Activated CD4-positive, alpha-beta T cell treated with anti-CD3 and anti-CD28 coated beads, Interleukin-2, amount 10 ng/mL, durations not matched to agents 24 days and 14 days (primary cell): ENCODE measurements around the gene RASSF5. TPM values are rescaled to one million over a fixed set of nuclear protein-coding genes. Genes with fewer than 3 reads are reported as not detected.
A peak's percentile ranks its signal among the peaks of the same experiment; 100 is the strongest.

Experiments used
- DNase-seq: peaks from one replicate; pipeline ENCODE4 v3.0.0; 2022
- H3K27ac Mint-ChIP-seq: one replicate; pipeline ENCODE4 v1.8.0; 2022; ENCODE audit warnings: mild to moderate bottlenecking, mixed read lengths
- H3K27me3 Mint-ChIP-seq: one replicate; pipeline ENCODE4 v1.8.0; 2022; ENCODE audit warnings: mixed read lengths
- H3K36me3 Mint-ChIP-seq: one replicate; pipeline ENCODE4 v1.8.0; 2022; ENCODE audit warnings: low read depth, mild to moderate bottlenecking, mixed read lengths
- H3K4me1 Mint-ChIP-seq: one replicate; pipeline ENCODE4 v1.8.0; 2021; ENCODE audit warnings: mixed read lengths
- H3K4me3 Mint-ChIP-seq: one replicate; pipeline ENCODE4 v1.8.0; 2022; ENCODE audit warnings: mild to moderate bottlenecking, moderate library complexity, mixed read lengths
- H3K9me3 Mint-ChIP-seq: one replicate; pipeline ENCODE4 v1.8.0; 2021; ENCODE audit warnings: mixed read lengths
- intact Hi-C: fragments of 100-400 bp; cut with micrococcal nuclease; formaldehyde crosslinking; loops from one replicate; pipeline ENCODE4 v1.15.1; 2023
- total RNA-seq: library from RNA; stranded (reverse); gene quantifications from 2 replicates; pipeline ENCODE4 v1.2.3, GENCODE V29; 2022

The RASSF5 gene, protein sequence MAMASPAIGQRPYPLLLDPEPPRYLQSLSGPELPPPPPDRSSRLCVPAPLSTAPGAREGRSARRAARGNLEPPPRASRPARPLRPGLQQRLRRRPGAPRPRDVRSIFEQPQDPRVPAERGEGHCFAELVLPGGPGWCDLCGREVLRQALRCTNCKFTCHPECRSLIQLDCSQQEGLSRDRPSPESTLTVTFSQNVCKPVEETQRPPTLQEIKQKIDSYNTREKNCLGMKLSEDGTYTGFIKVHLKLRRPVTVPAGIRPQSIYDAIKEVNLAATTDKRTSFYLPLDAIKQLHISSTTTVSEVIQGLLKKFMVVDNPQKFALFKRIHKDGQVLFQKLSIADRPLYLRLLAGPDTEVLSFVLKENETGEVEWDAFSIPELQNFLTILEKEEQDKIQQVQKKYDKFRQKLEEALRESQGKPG
- 193 and 196 TPM in 2 replicates for total RNA-seq

DNA sequence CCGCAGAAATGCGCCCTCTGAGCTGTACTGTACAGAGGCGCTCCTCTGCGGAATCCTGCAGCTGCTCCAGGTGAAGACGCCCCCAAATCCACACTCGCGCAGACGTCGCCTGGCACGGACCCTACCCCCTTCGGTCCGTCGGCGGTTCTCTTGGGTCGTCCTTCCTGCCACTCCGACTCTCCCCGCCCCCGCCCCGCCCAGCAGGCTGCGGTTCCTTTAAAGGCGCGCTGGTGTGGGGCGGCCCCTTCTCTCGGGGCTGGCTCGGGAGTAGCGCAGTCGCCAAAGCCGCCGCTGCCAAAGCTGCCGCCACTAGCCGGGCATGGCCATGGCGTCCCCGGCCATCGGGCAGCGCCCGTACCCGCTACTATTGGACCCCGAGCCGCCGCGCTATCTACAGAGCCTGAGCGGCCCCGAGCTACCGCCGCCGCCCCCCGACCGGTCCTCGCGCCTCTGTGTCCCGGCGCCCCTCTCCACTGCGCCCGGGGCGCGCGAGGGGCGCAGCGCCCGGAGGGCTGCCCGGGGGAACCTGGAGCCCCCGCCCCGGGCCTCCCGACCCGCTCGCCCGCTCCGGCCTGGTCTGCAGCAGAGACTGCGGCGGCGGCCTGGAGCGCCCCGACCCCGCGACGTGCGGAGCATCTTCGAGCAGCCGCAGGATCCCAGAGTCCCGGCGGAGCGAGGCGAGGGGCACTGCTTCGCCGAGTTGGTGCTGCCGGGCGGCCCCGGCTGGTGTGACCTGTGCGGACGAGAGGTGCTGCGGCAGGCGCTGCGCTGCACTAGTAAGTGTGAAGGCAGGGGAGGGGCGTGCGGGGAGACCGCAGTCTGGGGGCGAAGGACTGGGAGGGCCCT is at the start of gene RASSF5:
RASSF5 (plus strand) TSS at position 248 of the 846 bp plus-strand sequence; CDS start at position 320, 72 bp downstream.
- DNase-seq, result peak; percentile 96
- Mint-ChIP-seq H3K27ac (peak within 1 kb of the TSS; percentile 58), H3K4me3 (peak within 1 kb of the TSS; percentile 80), H3K4me1 (peaks cover 41% of the 10 kb centered on the region), H3K36me3 (peaks cover 12% of the 10 kb centered on the region), H3K27me3 (peaks cover 22% of the 10 kb centered on the region), H3K9me3 (no peaks in the 10 kb centered on the region)
- intact Hi-C loops, result loop anchor here (5.0 kb wide), 1 partner anchor 40 kb away; no protein-coding TSS in a partner anchor

DNA sequence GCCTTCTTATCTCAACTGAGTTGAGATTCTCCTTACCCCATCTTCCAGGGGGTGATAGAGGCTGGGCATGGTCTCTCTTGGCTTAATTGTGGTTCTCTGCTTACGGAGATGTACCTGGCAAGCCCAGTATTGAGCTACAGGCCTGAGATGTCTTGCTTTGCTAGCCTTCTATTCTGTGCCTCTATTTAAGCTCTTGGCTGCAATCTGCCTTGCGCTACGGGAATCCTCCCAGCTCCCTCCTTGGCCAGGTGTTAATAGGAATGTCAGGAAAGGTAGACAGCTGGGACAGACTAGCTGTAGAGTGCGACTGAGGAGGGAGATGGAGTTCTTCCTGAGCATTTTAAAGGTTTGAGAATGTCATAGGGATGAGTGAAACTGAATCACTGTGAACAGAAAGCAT is 47.6 kb upstream of the RASSF5 start:
- H3K36me3 Mint-ChIP-seq, result peaks cover 43% of the 10 kb centered on the region
- H3K4me1 Mint-ChIP-seq, result peaks cover 37% of the 10 kb centered on the region
- no peaks in the 10 kb centered on the region for H3K27me3 Mint-ChIP-seq
- intact Hi-C loops, result no loop called here
- H3K27ac Mint-ChIP-seq, result no peak overlapping the region
- H3K9me3 Mint-ChIP-seq, result no peaks in the 10 kb centered on the region
- no peak for DNase-seq
- no peak overlapping the region for H3K4me3 Mint-ChIP-seq

DNA sequence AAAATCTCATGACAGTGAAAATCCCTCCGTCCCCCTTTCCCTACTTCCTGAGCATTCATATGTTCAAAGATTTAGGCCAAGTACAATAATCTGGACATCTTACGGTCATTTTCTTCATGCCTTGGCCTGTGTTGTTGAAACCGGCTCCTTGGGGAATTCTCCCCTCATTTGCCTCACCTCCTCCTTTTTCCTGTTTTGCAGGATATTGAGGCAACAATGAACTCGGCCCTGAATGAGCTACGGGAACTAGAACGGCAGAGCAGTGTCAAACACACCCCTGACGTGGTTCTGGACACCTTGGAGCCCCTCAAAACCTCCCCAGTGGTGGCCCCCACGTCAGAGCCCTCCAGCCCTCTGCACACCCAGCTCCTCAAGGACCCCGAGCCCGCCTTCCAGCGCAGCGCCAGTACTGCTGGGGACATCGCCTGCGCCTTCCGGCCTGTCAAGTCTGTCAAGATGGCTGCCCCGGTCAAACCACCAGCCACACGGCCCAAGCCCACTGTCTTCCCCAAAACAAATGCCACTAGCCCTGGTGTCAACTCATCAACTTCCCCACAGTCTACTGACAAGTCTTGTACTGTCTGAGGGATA is 46.4 kb upstream of the RASSF5 start:
- no peak for DNase-seq
- intact Hi-C loops, result no loop called here
- peaks cover 43% of the 10 kb centered on the region for H3K4me1 Mint-ChIP-seq

DNA sequence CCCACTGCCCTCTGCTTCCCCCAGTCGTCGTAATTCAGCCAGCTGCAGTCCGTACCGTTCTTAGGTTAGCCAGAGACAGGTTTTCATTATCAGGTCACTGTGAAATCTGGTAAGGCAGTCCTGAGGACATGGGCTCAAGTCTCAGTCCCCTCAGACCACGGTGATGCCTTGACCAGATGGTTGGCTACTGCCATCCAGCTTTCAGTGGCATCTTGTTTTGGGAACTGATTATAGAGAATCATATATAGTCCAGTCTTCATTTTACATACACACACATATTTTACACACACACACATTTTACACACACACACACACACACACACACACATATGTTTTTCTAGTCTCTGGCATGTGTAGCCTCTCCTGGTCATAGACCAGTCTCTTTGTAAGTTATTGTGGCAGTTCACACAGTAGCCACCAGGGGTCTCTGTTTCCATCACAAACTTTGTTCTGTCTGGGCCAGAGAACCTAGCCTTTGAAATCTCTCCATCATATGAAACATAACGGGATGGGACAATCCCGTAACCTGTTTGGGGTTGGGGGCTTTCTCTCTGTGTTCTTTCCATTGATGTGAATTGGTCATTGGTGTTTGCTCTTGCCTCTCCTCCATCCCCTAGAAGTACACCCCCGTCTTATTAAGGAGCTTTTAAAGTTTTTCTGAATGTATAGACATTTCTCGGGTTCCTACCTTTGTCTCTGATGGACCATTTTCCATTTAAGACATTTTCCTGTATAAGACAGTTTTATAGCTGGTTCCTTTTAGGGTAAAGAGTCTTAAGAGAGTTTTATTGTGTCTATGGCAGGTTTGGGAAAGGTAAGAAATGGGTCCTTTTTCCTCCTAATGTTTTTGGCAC is 45.5 kb upstream of the RASSF5 start:
- peak; percentile 94 for DNase-seq
- intact Hi-C loops, result loop anchor here (1.0 kb wide), 1 partner anchor 17 kb away; no protein-coding TSS in a partner anchor
- H3K4me1 Mint-ChIP-seq, result peaks cover 44% of the 10 kb centered on the region

More for the DNA sequence above, 46.4 kb upstream of the RASSF5 start:
- Mint-ChIP-seq H3K36me3 (peaks cover 33% of the 10 kb centered on the region), H3K27ac (no peak overlapping the region), H3K4me3 (no peak overlapping the region), H3K9me3 (no peaks in the 10 kb centered on the region), H3K27me3 (no peaks in the 10 kb centered on the region)

DNA sequence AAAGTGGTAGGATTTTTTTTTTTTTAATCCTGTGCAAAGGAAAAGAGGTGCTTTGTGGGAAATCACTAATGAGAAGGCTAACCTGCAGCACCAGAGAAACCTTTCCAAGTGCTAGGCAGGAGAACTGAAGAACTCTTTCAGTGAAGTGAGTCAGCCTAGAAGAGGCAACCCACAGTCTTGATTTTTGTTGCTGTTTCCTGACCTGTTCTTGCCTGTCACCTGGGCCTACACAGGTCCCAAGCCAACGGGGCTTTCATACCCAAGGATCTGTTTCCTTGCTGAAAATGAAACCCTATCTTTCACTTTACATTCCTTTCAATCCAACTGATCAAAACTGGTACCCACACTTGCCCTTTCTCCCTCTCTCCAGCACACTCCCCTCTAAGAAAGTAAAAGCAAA is 44.2 kb upstream of the RASSF5 start:
- no peaks in the 10 kb centered on the region for H3K27me3 Mint-ChIP-seq
- H3K4me3 Mint-ChIP-seq, result peak overlapping the region; percentile 56
- intact Hi-C loops, result no loop called here
- H3K9me3 Mint-ChIP-seq, result no peaks in the 10 kb centered on the region
- DNase-seq, result peak; percentile 74
- H3K36me3 Mint-ChIP-seq, result peaks cover 20% of the 10 kb centered on the region
- peak overlapping the region; percentile 90 for H3K27ac Mint-ChIP-seq
- peaks cover 51% of the 10 kb centered on the region for H3K4me1 Mint-ChIP-seq

More for the DNA sequence above, 45.5 kb upstream of the RASSF5 start:
- Mint-ChIP-seq H3K27ac (peak overlapping the region; percentile 5), H3K27me3 (no peaks in the 10 kb centered on the region), H3K4me3 (no peak overlapping the region), H3K36me3 (peaks cover 28% of the 10 kb centered on the region), H3K9me3 (no peaks in the 10 kb centered on the region)

DNA sequence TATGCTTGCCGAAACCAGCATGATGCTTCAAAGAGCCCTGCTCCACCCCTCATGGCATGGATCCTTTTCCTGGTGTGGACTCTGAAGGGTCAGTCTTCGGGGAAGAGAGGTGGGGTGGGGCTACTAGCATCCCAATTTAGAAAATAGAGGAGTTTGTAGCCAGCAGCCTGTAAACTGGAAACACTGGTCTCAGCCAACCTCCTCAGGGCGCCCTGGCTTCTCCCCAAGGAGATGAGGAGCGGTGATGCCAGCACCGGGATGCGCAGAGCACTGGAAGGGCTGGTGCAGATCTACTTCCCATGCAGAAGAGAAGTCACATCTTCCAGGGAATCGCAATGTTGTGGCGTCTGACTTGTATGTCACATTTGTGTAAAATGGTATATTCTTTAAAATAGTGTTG is 43.4 kb upstream of the RASSF5 start:
- Mint-ChIP-seq H3K4me3 (no peak overlapping the region), H3K27ac (peak overlapping the region; percentile 90), H3K27me3 (no peaks in the 10 kb centered on the region), H3K4me1 (peaks cover 58% of the 10 kb centered on the region), H3K9me3 (no peaks in the 10 kb centered on the region), H3K36me3 (peaks cover 14% of the 10 kb centered on the region)
- DNase-seq, result no peak
- intact Hi-C loops, result no loop called here

DNA sequence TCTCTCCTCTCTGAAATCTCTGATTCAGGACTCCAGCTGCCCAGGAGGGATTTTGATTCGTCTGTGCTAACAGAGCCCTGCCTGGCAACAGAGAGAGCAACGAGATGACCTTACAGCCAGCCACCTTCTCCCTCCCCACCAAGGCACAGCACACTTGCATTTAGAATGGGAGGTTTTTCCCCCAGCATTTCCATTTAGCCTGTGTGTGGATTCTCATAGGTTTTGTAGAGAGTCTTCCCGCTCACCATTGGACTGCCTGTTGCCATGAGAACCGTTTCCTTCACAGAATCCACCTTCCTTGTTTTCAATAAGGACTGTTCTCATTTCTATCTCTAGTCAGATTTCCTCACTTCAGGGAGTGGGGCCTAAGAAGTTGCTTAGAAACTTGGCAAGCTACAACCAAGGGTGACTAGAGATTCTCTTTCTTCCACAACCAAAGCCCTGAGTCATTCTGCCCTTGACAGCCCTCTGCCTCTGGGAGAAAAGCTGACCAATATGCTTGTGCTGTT is 42.8 kb upstream of the RASSF5 start:
- Mint-ChIP-seq H3K36me3 (peaks cover 12% of the 10 kb centered on the region), H3K27ac (peak overlapping the region; percentile 79), H3K9me3 (no peaks in the 10 kb centered on the region), H3K27me3 (no peaks in the 10 kb centered on the region), H3K4me3 (no peak overlapping the region), H3K4me1 (peaks cover 64% of the 10 kb centered on the region)
- intact Hi-C loops, result no loop called here
- no peak for DNase-seq

DNA sequence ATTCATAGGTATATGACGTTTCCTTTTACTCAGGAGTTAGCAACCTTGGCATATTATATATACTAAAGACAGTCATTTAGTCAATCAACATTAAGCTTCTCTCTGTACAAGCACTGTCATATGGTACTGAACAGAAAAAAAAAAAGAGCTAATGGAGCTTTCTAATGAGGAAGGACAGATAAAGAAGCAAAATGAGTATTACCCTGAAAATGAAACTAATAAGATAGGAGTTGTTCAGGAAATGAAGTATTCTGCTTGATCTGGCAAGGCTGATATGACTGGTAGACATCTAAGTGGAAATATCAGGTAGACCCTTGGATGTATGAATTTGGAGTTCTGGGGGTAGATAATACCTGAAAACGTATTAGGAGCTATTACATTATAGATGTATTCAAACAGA is 41.4 kb upstream of the RASSF5 start:
- Mint-ChIP-seq H3K9me3 (no peaks in the 10 kb centered on the region), H3K4me1 (peaks cover 71% of the 10 kb centered on the region), H3K4me3 (peak overlapping the region; percentile 62), H3K27ac (peak overlapping the region; percentile 75), H3K27me3 (no peaks in the 10 kb centered on the region), H3K36me3 (peaks cover 13% of the 10 kb centered on the region)
- intact Hi-C loops, result loop anchor here (5.0 kb wide), 1 partner anchor 41 kb away; the partner anchor contains the start of gene RASSF5
- DNase-seq, result no peak

DNA sequence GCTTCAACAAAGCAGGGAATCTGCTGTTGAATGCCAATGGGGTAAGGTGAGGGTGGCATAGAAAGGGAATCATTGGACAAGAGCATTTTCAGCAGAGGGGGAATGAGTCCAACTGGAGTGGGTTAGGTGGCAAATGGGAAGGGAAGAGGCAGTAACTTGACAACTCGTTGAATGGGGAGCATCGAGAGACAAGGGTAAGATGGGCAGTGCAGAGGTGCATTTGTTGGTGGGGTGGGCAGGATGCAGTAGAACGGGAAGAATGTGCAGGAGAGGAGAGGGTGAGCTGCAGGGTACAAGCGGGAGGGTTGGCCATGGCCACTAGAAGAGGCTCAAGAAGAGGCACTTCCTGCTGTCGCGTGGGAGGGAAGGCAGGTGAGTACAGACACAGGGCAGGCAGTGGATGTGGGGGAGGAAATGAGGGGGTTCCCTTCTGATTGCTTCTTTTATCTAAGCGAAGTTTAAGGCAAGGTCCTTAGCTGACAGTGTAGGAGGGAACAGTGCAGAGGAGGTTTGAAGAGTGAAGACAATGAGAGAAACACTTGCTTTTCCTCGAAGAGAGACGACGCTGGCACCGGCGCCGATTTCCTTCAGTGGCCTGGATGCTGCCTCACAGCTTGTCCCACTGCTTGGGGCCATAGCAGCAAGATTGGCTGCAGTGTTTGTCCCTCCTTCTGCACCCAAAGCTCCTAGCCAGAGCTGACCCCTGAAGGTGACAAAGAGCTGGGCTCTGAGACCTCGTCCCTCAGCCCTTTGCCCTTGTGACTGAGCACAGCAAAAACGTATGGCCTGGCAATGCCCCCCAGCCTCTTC is 40.3 kb upstream of the RASSF5 start:
- peak; percentile 71 for DNase-seq
- H3K27ac Mint-ChIP-seq, result peak overlapping the region; percentile 65
- H3K27me3 Mint-ChIP-seq, result no peaks in the 10 kb centered on the region
- peaks cover 17% of the 10 kb centered on the region for H3K36me3 Mint-ChIP-seq
- peaks cover 75% of the 10 kb centered on the region for H3K4me1 Mint-ChIP-seq
- peak overlapping the region; percentile 86 for H3K4me3 Mint-ChIP-seq
- H3K9me3 Mint-ChIP-seq, result no peaks in the 10 kb centered on the region
- intact Hi-C loops, result loop anchor here (5.0 kb wide), 1 partner anchor 40 kb away; the partner anchor contains the start of gene RASSF5

DNA sequence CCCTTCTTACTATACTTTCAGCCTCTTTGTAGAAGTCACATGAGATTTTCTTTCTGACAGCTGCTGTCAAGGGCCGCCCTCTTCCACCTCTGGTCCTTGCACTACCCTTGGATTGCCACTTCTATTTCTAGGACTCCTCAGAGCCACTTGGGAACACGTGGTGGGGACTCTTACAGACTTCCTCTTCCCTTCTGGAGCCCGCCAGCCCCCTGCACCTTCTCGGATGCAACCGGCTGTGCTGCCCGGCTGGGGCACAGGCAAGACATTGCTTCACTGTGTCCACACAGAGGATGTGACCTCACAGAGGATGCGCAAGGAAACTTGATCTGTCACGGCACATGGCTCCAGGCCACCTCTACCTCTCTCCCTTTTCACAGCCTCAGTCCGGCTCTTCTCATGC is 39.4 kb upstream of the RASSF5 start:
- peaks cover 22% of the 10 kb centered on the region for H3K36me3 Mint-ChIP-seq
- no peaks in the 10 kb centered on the region for H3K27me3 Mint-ChIP-seq
- H3K27ac Mint-ChIP-seq, result peak overlapping the region; percentile 65
- H3K4me1 Mint-ChIP-seq, result peaks cover 79% of the 10 kb centered on the region
- peak; percentile 68 for DNase-seq
- H3K9me3 Mint-ChIP-seq, result no peaks in the 10 kb centered on the region
- intact Hi-C loops, result loop anchor here (5.0 kb wide), 1 partner anchor 39 kb away; the partner anchor contains the start of gene RASSF5
- H3K4me3 Mint-ChIP-seq, result peak overlapping the region; percentile 86

DNA sequence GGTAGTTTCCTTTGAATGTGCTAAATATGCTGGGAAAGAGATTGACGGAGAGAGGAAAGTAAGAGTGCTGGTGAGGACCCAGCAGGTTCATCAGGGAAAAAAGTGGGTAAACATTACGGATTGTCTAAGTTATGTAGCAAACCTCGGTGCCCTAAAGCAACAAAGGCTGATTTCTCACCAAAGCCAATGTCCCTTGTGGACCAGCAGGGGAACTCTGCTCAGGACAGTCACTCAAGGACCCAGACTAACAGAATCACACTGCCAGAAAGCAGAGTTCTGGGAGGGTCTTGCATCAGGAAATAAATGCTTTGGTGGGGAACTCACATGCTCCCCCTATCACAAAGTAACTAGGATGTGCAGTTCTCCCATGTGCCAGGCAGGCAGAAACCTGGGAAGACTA is 38.8 kb upstream of the RASSF5 start:
- peaks cover 25% of the 10 kb centered on the region for H3K36me3 Mint-ChIP-seq
- DNase-seq, result no peak
- H3K27ac Mint-ChIP-seq, result peak overlapping the region; percentile 65
- no peaks in the 10 kb centered on the region for H3K9me3 Mint-ChIP-seq
- intact Hi-C loops, result loop anchor here (5.0 kb wide), 1 partner anchor 39 kb away; the partner anchor contains the start of gene RASSF5
- peaks cover 79% of the 10 kb centered on the region for H3K4me1 Mint-ChIP-seq
- no peaks in the 10 kb centered on the region for H3K27me3 Mint-ChIP-seq
- H3K4me3 Mint-ChIP-seq, result peak overlapping the region; percentile 86

DNA sequence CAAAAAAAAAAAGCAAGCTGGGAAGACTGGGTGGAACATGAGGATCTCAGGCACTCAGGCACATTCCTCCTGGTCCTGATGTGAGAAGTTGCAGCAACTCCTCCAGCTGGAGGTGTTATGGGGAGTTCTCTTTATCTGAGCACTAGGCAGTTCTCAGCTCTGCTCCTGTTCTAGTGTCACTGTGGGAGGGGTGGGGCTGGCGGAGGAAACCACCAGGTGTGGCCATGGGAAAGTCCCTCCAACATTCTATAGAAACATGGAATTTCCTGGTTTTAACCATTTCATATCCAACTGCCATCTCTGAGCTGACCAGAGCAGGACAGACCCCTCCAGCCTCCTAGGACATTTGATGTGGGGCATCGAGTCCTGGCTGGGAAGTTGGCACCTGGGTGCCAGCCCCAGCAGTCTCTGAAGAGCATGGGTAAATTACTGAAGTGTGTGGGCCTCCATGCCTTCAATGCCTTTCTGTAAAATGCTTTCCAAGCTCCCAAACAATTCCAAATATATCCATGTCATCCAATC is 37.9 kb upstream of the RASSF5 start:
- H3K4me1 Mint-ChIP-seq, result peaks cover 84% of the 10 kb centered on the region
- peak overlapping the region; percentile 86 for H3K4me3 Mint-ChIP-seq
- H3K27me3 Mint-ChIP-seq, result no peaks in the 10 kb centered on the region
- peaks cover 31% of the 10 kb centered on the region for H3K36me3 Mint-ChIP-seq
- H3K9me3 Mint-ChIP-seq, result no peaks in the 10 kb centered on the region
- intact Hi-C loops, result loop anchor here (5.0 kb wide), 1 partner anchor 38 kb away; the partner anchor contains the start of gene RASSF5
- DNase-seq, result peak; percentile 88
- peak overlapping the region; percentile 86 for H3K27ac Mint-ChIP-seq
